Parathyroid adenoma (tissue), 2 donors: Measurements from ENCODE around the gene RBM28.

Experiments used
- H2AFZ ChIP-seq: fragments of 300-600 bp; sonication (generic); one replicate; pipeline ENCODE4 v1.7.0; 2017; ENCODE audit warnings: antibody characterized with exemption, mild to moderate bottlenecking
- H3K27ac ChIP-seq: fragments of 300-600 bp; sonication (generic); one replicate; pipeline ENCODE4 v1.7.0; 2017
- H3K27me3 ChIP-seq: fragments of 300-600 bp; sonication (generic); one replicate; pipeline ENCODE4 v1.7.0; 2017; ENCODE audit warnings: low read length; ENCODE audit not compliant: control insufficient read depth, insufficient read depth
- H3K36me3 ChIP-seq: fragments of 300-600 bp; sonication (generic); one replicate; pipeline ENCODE4 v1.7.0; 2017; ENCODE audit warnings: low read length; ENCODE audit not compliant: control insufficient read depth, insufficient read depth
- H3K4me1 ChIP-seq: fragments of 300-600 bp; sonication (generic); one replicate; pipeline ENCODE4 v1.7.0; 2017; ENCODE audit warnings: control low read depth
- H3K4me2 ChIP-seq: fragments of 300-600 bp; sonication (generic); one replicate; pipeline ENCODE4 v1.7.0; 2017; ENCODE audit warnings: low read length
- H3K4me3 ChIP-seq: fragments of 300-600 bp; sonication (generic); one replicate; pipeline ENCODE4 v1.7.0; 2017; ENCODE audit warnings: low read depth, low read length
- H3K79me2 ChIP-seq: fragments of 300-600 bp; sonication (generic); one replicate; pipeline ENCODE4 v1.7.0; 2017; ENCODE audit warnings: control low read depth
- H3K9ac ChIP-seq: fragments of 300-600 bp; sonication (generic); one replicate; pipeline ENCODE4 v1.7.0; 2017; ENCODE audit warnings: mild to moderate bottlenecking
- H3K9me3 ChIP-seq: fragments of 300-600 bp; sonication (generic); one replicate; pipeline ENCODE4 v1.7.0; 2017; ENCODE audit warnings: low read length; ENCODE audit not compliant: control insufficient read depth
- TF ChIP-seq, protein P1 (sequence below): fragments of 300-600 bp; sonication (generic); IDR thresholded peaks from one replicate; pipeline ENCODE4 v1.7.0; 2017; ENCODE audit warnings: antibody characterized with exemption, mild to moderate bottlenecking
- donor health status: primary hyperparathyroidism.

Gene RBM28

DNA sequence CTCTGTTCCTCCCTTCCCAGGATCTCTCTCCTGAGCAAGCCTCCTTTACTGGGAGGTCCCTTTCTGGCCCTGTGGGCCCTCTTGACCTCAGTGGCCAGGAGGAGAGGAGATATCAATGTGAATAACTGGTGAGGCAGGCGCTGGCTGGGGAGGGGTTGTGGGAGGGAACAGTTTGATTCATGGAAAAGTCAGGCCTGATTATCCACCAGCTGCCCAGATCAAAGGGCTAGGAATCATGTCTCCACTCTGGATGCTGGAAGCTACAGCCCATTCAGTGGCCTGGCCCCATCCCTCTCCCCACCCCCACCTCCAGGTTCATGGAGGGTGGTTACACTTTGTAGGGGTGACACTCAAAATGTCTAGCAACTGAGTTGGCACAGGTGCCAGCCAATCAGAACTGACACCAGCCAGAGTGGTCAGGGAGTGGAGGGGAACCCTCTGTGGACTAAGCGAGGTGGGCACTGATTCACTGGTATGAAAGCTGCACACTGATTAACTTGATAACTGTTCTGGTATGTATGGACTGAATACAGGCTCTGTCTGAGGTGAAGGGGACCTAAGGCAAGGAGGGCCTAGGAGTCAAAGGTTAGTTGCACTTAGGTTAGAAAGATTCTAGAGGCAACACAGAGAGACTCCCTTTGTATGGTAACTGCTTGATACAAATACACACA lies 13.0 kb upstream of the RBM28 start:
- H2AFZ ChIP-seq: no peak overlapping the region
- TF ChIP-seq, protein P1, sequence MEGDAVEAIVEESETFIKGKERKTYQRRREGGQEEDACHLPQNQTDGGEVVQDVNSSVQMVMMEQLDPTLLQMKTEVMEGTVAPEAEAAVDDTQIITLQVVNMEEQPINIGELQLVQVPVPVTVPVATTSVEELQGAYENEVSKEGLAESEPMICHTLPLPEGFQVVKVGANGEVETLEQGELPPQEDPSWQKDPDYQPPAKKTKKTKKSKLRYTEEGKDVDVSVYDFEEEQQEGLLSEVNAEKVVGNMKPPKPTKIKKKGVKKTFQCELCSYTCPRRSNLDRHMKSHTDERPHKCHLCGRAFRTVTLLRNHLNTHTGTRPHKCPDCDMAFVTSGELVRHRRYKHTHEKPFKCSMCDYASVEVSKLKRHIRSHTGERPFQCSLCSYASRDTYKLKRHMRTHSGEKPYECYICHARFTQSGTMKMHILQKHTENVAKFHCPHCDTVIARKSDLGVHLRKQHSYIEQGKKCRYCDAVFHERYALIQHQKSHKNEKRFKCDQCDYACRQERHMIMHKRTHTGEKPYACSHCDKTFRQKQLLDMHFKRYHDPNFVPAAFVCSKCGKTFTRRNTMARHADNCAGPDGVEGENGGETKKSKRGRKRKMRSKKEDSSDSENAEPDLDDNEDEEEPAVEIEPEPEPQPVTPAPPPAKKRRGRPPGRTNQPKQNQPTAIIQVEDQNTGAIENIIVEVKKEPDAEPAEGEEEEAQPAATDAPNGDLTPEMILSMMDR: no peak
- H3K27me3 ChIP-seq: no peaks in the 10 kb centered on the region
- no peak overlapping the region for H3K4me2 ChIP-seq
- no peaks in the 10 kb centered on the region for H3K9me3 ChIP-seq
- H3K27ac ChIP-seq: no peak overlapping the region
- no peak overlapping the region for H3K4me3 ChIP-seq
- H3K36me3 ChIP-seq: no peaks in the 10 kb centered on the region
- H3K9ac ChIP-seq: no peak overlapping the region
- no peaks in the 10 kb centered on the region for H3K79me2 ChIP-seq
- H3K4me1 ChIP-seq: no peaks in the 10 kb centered on the region

DNA sequence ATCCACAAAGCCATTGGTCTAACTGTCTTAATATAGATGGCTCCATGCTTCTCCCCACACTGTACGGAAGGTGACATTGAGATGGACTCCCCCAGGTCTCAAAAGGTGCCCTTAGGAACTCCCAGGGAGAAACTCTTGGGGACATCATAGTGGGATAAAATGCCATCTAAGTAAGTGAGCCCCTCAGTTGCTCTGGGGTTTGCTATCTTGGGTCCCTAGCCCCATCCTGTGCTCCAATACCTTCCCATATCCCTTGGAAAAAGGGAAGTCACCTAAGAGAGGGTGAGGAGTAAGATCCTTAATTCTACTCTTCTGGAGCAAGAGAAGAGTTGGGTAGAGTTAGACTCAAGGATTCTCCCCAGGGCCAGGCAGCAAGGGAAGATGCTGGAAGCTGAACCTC lies 9.9 kb upstream of the RBM28 start:
- no peaks in the 10 kb centered on the region for H3K27me3 ChIP-seq
- no peak overlapping the region for H3K4me3 ChIP-seq
- H3K9ac ChIP-seq: no peak overlapping the region
- no peak overlapping the region for H3K4me2 ChIP-seq
- H3K27ac ChIP-seq: no peak overlapping the region
- no peaks in the 10 kb centered on the region for H3K9me3 ChIP-seq
- no peaks in the 10 kb centered on the region for H3K4me1 ChIP-seq
- H3K79me2 ChIP-seq: no peaks in the 10 kb centered on the region
- no peaks in the 10 kb centered on the region for H3K36me3 ChIP-seq
- H2AFZ ChIP-seq: no peak overlapping the region
- TF ChIP-seq, protein P1: no peak

DNA sequence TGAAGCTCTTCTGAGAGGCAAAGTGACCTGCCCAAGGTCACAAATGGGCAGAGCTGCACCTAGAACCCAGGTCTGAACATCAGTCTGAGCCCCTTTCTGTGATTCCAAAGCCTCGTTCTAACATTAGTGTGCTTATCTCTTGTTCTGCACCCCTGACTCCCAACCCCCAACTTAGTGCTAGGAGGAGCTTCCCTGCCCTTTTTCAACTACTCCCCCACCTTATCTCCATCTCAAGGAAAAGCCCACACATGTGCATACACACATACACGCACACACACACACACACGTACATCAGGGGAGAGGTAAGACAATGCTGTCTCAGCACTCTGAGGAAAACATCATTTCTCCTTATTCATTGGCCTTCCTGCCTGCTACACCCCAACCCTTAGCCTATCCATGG lies 9.5 kb upstream of the RBM28 start:
- H3K79me2 ChIP-seq: no peaks in the 10 kb centered on the region
- no peaks in the 10 kb centered on the region for H3K9me3 ChIP-seq
- no peak overlapping the region for H3K27ac ChIP-seq
- no peak overlapping the region for H3K9ac ChIP-seq
- H3K36me3 ChIP-seq: no peaks in the 10 kb centered on the region
- H3K4me1 ChIP-seq: no peaks in the 10 kb centered on the region
- no peaks in the 10 kb centered on the region for H3K27me3 ChIP-seq
- no peak overlapping the region for H2AFZ ChIP-seq
- no peak overlapping the region for H3K4me2 ChIP-seq
- TF ChIP-seq, protein P1: no peak
- H3K4me3 ChIP-seq: no peak overlapping the region

DNA sequence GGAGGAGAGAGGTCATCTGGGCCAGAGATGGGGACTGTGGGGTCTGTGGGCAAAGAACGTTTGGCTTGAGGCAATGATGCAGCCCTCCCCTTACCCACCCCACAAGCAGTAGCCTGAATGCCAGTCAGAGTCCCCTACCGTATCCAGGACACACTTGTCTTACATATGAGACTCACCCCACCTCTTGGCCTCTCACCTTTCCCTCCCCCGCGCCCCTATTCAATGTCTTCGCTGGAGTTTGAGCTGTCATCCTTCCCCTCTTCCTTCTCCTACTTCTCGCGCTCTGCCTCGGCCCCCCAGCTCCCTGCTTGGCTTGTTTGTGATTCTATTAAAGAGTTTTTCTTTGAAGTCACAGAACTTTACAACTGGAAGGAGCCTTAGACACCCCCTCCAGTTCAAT lies 8.9 kb upstream of the RBM28 start:
- no peak overlapping the region for H3K27ac ChIP-seq
- H3K4me1 ChIP-seq: no peaks in the 10 kb centered on the region
- H2AFZ ChIP-seq: no peak overlapping the region
- H3K9ac ChIP-seq: no peak overlapping the region
- no peaks in the 10 kb centered on the region for H3K27me3 ChIP-seq
- H3K4me3 ChIP-seq: no peak overlapping the region
- H3K79me2 ChIP-seq: no peaks in the 10 kb centered on the region
- H3K9me3 ChIP-seq: no peaks in the 10 kb centered on the region
- no peaks in the 10 kb centered on the region for H3K36me3 ChIP-seq
- TF ChIP-seq, protein P1: no peak
- no peak overlapping the region for H3K4me2 ChIP-seq

DNA sequence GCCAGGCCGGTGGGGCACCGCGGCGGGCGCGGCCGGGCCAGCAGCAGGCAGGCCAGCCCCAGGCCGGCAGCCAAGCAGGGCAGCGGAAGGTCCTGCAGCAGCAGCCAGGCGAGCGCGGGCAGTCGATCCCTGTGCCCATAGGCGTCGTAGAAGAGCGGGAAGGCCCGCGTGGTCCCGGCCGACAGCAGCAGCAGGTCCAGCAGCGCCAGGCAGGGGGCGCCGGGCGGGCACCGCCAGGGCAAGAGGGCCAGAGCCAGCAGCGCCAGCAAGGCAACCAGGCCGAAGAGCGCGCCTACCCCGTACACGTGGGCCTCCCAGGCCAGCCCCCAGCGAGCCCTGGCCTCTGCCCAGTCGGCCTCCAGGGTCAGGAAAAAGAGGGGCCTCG lies 8.4 kb upstream of the RBM28 start:
- Histone ChIP-seq H3K4me3 (no peak overlapping the region), H3K9ac (no peak overlapping the region), H3K27me3 (no peaks in the 10 kb centered on the region)

More for the DNA sequence above, 8.4 kb upstream of the RBM28 start:
- Histone ChIP-seq H3K4me1 (no peaks in the 10 kb centered on the region), H3K4me2 (no peak overlapping the region), H3K36me3 (no peaks in the 10 kb centered on the region), H3K9me3 (no peaks in the 10 kb centered on the region), H3K79me2 (no peaks in the 10 kb centered on the region), H2AFZ (peak overlapping the region; percentile 53), H3K27ac (no peak overlapping the region)
- TF ChIP-seq, protein P1: peak; percentile 24
